NCI-H748 (cell line): ENCODE measurements around the gene ARPC4.
"Not testable (repeated sequence)": the region's sequence is repeated elsewhere in the genome, so short reads cannot be mapped to it uniquely, and the experiment has no call there.

Experiments used
- DNase-seq: peaks from one replicate; lab custom pipeline; 2025; ENCODE audit not compliant: unreplicated experiment; lab: John Stamatoyannopoulos, UW

The ARPC4 gene

DNA sequence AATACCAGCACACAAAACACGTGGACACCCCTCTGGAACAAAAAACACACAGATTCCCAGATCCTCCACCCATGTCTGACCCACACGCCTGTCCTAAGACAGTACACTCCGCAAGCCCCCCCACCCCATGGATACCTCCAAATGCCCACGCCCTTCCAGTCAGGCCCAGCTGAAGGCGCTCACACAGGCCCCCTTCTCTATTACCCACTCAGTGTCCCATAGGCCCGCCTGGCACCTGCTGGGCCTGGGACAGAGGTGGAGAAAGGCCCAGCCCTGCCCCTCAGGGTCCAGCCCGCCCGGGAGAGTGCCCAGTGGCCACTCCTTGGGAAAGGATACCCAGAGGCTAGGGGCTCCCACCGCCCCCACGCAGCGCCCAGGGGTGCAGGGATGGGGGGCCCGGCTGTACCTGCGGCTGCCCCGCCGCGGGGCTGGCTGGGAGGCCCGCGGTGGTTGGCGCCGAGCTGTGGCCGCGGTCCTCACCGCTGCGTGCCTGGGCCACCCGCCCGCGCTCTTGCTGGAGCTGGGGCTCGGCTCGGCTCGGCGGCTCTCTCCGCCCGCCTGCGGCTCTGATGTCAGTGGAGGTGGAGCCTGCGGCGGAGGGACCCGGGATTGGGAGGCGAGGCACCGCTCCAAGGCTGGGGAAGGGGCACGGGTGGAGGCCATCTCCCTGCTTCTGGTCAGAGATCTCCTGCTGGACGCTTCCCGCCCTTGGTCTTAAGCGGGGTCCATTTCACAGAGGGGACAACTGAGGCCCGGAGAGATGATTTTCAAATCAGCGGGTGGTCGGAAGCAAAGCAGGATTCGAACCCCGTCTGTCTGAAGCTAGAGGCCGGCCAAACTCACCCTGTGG, 23.2 kb upstream of the ARPC4 start, which contains the start of gene CAMK1:
Gene CAMK1, minus strand, starts transcription at position 522 of the 850 bp plus-strand sequence. CDS start 2,198 bp downstream, outside the sequence.
- peak; percentile 51 for DNase-seq

DNA sequence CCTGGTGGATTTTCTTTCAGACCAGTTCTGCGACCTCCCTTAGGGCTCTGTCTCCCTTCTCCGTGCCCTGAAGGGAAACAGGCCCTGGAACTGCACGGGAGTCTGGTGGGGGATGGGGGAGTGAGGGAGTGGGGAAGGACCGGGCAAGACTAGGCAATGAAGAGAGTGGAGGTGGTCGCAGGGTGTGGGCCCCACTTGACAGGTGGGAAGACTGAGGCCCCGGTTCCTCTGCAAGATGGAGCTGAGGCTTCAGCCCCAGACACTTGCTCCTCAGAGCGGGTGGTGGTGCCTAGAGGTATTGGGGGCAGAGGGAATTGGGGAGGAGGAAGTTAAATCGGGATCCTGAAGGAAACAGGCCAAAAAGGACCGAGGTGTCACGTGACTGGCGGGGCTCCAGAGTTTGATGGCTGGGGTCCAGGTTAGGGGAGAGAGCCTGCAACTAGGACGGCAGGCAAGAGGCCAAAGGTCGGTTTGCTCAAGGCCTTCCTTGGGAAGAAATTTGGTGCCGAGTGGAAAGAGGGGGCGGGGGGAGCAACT, 22.5 kb upstream of the ARPC4 start:
- no peak for DNase-seq

DNA sequence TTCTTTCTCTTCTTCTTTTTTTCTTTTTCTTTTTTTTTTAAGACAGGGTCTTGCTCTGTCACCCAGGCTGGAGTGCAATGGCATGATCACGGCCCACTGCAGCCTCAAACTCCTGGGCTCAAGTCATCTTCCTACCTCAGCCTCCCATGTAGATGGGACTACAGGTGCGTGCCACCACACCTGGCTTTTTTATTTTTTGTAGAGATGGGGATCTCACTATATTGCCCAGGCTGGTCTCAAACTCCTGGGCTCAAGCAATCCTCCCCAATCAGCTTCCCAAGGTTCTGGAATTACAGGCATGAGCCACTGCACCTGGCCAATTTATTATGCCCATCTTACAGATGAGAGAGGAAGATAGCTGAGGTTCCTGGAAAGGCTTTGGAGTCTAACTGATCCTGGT, 21.9 kb upstream of the ARPC4 start:
- not testable (repeated sequence) for DNase-seq

DNA sequence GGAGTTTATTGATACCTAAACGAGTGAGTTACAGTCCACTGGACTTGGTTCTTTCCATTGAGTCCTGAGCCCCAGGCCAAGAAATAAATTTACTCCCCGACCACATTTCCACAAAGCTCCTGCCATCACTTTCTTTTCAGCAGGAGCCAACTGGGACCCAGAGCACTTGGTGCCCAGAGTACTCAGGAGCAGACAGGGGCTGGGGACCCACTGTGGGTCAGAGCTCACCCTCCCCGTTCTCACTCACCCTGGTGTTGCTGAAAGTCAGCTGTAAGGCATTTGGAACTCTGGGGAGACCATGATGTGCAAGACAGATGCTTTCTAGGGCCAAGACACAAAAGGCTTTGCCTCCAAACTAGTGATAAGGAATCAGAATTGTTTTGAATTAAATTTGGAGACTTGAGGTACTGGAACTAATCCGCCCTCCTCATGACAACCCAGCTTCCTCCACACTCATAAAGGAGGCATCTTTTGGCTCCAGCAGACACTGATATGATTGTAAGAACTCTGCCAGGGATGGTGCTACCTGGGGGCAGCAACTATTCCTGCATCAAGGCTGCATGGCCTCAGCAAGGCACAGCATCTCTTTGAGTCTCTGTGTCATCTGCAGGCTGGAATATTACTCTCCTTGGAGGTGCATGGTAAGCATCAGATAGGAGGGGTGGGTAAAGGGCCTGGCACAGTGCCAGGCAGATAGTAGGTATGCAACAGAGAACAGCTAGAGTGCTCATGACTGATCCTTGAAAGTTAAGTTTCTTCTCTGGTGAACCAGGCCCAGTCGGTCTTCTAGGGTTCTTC, 15.8 kb upstream of the ARPC4 start:
- DNase-seq = no peak

DNA sequence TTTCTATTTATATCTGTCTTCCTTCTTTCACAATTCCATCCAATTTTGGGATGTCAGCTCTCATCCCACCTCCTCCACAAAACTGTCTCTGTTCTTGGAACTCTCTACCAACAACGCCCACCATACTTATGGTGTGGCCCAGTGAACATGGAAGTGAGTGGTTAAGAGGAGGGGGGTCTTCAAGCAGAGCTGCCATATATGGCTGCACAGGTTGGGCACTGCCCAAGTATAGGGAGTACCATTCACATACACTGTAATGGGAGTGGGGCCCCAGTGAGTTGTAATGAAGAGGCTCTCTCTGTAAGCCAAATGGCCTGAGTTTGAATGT, 15.2 kb upstream of the ARPC4 start:
- no peak for DNase-seq

DNA sequence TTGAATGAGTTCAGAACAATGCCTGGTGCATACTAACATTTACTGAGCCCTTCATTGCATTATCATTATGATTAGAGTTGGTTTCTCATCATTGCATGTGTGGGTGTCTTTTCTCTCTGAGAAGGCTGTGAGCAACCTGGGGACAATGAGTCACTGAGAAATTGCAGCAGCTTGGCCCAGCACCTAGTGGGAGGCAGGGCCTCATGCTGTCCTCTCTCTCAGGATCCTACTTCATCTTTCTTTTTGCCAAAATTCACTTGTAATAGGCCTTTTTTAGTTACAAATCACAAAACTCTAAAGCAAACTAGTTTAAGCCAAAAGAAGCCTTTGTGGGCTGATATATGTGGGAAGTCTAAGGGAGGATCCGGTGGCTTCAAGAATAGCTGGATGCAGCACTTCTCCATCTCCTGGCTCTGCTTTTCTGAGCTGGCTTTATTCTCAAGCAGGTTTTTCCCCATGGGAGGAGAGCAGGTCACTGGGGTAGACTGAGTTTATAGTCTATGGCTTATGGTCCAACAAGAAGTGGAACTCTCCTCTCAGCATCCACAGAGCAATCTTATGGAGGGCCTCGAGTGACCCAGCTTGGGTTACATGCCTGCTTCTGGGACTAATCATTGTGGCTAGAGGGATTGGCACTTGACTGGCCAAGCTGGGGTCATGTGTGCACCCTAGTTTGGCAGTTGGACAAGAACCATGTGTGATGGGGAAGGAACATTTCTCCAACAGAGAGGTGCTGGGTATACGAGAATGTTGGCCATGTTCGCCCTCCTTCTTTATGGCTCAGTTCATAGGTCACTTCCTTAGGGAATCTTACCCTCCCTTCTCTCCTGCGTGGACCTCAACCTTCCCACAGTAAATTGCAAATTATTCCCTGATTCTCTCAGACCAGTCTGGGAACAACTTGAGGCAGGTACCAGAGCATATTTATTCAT, 14.5 kb upstream of the ARPC4 start:
- DNase-seq = no peak

DNA sequence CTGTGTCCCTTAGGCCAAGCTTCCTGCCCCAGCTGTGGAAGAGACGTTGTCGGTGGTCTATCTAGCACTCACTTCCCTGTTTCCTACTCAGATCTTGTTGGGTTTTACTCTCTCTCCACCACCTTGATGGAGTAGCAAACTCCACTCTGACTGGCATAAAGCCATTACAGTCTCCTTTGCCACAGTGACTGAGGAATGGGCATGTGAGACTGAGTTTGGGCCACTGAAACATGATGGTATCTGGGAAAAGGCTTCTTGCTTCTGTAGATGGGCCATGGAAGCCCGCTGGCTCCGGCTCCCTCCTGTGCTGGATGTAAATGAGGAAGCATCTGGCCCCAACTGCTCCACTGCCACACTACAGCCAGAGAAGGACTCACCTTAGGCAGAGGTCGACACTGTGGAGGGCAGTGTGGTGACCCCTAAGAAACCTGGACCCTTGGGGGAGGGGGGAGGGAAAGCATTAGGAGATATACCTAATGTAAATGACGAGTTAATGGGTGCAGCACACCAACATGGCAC, 13.7 kb upstream of the ARPC4 start:
- DNase-seq = no peak

DNA sequence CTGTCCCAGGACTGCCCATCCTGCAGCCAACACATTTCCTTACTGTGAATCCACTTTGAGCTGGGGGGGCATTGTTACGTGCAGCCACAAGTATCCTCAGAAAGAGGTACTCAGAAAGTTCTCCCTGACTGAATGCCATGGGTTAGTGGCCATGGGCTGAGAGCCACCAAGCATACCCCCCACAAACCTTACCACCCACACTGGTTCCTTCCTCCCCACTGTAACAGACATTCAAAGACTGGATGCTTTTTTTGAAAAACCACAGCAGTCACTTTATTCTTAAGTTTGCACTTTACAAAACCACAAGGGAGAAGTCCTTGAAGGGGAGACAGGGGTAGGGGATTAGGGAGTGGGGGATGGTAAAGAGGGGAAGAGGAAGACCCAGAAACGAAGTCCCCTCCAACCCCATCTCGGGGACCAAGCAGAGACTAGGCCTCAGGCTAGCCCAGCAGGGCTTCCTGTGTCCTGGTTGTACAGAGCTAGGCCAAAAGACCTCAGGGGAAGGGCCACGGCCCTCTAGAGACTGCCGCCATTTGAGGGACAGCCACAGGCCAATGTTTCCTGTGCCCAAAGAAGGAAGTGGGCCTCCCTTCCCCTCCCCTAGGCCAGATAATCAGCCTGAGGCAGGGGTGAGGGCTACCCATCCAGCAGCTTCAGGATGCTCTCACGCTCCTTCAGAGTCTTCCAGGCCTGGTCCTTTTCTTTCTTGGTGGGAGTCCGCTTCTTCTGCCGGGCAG, 13.0 kb upstream of the ARPC4 start:
- DNase-seq = no peak

DNA sequence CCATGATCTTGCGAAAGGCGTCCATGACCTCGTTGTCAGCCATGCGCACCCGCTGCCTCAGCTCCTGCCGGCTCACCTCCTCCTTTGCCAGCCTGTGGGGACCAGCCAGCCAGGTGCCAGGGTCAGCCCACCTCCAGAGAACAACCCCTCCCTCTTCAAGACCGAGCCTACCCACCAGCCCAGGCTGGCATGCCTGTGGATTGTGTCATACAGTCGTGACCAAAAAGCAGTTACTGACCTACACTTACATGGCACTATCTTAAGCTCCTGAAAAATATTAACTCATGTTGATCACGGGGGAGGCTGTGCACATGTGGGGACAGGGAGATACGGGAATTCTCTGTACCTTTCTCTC, 12.4 kb upstream of the ARPC4 start:
- no peak for DNase-seq

DNA sequence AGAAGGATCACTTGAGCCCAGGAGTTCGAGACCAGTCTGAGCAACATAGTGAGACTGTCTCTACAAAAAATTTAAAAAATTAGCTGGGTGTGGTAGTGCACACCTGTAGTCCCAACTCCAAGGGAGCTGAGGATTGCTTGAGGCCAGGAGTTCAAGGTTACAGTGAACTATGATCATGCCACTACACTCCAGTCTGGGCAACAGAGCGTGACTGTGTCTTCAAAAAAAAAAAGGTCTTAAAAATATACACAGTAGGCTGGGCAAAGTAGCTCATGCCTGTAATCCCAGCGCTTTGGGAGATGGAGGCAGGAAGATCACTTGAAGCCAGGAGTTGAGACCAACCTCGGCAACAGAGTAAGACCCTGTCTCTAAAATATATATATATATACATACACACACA, 12.0 kb upstream of the ARPC4 start:
- no peak for DNase-seq

DNA sequence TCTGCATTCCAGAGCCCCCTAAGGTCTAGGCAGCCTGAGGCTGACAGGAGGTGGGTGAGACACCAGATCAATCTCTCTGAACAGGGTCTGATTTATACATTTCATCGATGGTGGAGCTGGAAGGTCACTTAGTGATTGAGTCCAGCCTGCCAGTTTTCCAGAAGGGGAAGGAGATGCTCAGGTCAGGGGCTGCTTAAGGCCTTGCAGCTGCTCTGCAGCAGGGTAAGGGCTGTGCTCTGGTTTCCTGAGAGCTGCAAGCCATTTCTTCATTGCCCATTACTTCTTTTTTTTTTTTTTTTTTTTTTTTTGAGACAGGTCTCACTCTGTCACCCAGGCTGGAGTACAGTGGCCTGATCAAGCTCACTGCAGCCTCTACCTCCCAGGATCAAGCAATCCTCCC, 11.3 kb upstream of the ARPC4 start:
- no peak for DNase-seq

DNA sequence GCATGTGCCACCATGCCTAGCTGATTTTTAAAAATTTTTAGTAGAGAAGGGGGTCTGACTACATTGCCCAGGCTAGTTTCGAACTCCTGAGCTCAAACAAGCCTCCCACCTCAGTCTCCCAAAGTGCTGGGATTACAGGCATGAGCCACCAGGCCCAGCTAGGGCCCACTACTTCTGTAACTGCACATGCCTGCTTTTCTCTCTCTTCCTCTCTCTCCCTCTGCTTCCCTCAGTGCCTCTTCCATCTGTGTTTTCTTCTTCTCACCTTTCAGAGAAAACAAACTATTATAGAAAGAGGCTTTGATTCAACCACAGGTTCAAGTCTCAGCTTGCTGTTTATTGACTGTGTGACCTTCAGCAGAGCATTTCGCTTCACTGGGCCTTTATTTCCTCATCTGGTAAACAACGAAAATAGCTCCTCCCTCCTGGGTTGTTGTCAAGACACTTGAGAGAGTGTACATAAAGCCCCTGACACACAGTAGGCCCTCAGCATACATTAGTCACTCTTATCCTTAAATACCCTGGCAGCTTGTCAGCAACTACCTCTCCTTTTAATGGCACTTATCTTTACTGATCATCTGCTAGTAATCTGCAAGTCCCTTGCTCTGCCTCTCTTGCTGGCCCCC, 10.8 kb upstream of the ARPC4 start:
- no peak for DNase-seq

DNA sequence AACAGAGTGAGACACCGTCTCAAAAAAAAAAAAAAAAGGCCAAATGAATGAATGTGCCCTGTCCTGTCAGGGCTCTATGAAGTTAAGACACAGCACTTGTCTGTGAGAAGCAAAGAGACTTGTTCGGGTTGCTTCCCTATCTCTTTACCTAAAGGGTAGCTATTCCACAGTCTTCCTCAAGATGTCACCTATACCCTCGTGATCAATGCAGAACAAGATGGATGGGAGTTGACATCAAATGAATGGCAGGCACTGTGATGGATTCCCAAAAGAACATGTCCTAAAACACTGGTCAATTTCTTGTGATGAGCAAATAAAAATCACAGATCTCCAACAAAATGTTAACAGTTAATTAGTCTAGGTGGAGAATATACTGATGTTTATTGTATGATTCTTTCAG, 10.1 kb upstream of the ARPC4 start:
- DNase-seq = no peak

DNA sequence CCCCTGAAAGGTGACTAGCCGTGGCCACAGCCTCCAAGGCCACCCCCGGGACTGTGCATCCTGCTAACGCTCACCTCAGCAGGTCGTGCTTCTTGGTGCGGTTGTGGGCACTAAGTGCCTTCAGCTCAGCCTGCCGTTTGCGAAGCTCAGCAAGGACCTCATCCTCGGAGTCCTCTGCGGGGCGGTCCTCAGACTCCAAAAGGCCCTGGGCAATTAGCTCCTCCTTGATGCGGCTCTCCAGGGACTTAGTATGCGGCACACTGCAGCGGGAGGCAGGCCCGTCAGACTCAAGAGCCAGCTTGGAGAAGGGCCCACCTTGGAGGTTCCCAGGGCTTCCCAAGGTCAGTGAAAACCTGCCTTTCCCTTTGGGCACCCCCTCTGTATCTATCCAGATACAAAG, 8.9 kb upstream of the ARPC4 start:
- no peak for DNase-seq

DNA sequence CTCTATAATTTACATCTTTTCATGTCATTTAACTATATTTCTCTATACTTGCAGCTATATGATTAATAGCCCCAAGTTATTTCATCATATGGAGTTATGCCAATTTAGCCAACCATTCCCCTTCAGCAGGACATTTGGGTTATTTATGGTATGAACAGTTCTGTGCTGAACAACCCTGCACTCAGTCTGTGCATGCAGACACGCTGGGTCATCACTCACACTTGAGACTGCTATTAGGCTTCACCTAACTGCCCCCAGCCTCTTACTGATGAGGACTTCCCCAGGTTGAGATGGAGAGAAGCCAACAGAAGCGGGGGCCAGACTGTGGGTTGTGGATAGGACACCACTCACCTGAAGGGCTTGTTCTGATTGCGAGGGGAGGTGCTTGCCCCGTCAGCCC, 7.9 kb upstream of the ARPC4 start:
- DNase-seq = no peak

DNA sequence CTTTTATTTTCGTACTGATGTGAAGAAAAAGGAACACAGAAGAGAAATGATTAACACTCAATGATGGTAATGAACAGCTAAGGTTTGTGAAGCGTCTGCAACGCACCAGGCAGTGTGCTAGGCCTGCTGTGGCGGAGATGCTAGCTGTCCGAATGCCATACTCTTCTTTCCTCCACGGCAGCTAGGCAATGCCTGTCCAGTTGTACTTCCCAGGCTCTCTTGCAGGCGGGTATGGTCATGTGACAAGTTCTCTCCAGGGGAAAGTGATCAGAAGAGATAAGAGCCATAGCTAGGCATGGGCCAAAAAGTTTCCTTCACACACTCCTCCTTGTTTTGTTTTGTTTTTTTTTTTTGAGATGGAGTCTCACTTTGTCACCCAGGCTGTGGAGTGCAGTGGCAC, 7.3 kb upstream of the ARPC4 start:
- DNase-seq = no peak

DNA sequence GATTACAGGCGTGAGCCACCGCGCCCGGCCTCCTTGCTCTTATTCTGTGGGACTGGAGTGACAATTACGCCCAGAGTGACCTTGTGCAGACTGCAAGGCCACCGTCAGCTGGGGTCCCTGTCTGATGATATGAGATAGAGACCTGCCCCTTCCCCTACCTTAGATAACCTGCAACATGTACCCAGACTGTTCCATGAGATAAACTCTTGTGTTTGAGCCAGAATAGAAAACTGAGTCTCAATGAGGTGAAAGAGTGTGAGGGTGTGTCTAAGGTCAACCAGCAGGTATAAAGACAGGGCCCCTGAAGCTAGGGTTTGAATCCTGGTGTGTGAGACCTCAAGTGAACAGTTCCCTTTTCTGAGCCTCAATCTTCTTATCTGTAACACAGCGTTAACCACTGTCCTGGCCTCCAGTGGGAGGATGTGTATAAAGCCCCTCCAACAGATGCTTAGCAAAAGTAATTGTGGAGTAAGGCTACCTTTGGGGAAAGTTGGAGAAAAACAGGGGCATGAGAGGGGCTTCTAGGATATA, 6.6 kb upstream of the ARPC4 start:
- DNase-seq = no peak

DNA sequence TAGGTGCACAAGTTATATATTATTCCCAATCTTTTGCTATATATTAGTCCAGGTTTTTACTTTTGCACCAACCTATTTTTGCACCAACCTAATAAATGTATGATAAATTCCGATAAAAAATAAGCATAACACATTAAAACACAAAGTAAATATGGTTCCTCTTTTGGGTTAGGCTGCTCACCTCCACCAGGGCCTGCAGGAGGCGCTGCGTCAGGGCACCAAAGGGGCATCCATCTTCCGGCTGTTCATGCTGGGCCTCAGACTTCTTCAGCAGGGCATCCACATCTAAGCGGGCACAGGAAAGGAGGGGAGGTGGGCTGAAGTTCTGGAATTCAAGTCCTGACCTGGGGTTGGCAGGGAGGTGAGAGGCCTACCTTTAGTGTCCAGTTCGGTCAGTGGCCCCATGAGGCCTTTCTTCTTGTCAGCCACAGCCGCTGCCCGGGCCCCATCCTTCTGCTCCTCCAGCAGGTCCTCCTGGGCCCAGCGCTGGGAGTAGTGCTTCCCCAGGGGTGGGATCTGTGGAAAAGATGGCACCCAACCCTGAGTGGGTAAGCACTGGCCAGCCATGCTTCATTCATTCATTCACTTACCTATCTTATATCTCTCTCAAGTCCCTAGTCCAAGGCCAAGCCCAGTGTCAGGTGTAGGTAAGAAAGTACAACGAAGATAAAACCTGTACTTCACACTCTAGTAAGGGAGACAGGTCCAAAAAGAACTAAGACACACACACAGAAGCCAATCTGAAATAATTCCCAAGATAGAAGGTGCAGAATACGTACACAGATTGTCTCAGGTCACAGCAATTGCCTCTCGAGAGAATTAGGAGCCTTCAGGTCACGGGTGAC, 5.8 kb upstream of the ARPC4 start:
- DNase-seq = no peak

DNA sequence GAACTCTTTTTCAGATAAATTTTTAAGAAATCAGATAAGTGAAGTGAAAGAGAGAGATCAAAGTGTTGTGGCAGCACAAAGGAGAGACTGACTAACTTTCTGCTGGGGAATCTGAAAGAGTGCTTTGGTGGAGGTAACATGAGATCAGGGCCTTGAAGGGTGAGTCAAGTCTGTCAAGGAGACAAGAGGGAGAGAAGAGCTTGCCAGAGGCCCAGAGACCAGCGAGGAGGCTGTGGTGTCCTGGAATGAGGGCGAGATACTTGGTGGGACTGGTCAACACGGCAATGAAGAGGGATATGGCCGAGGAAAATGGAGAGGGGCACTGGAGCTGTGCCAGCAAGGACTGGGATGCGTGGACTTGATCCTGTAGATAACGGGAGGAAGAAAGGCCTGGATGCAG, 5.2 kb upstream of the ARPC4 start:
- DNase-seq = no peak
